OCI-LY7 (cell line): Measurements from ENCODE around the gene ACOT12. TPM values are rescaled to one million over a fixed set of nuclear protein-coding genes. Genes with fewer than 3 reads are reported as not detected.

Source experiments
- BruUV-seq: library from RNA; stranded (reverse); fragments of 400-500 nt; replicated peaks from 2 replicates; lab custom pipeline; 2021; lab: Mats Ljungman, UMichigan
- CTCF ChIA-PET: fragments of 300-600 bp; sonication (Branson Sonifier 250); formaldehyde crosslinking; loops from one replicate; lab custom pipeline; 2022; ENCODE audit warnings: antibody characterized with exemption; ENCODE audit not compliant: unreplicated experiment; lab: Charles Lee
- POLR2A ChIA-PET: fragments of 300-600 bp; sonication (Branson Sonifier 250); formaldehyde crosslinking; loops from one replicate; lab custom pipeline; 2022; ENCODE audit warnings: antibody characterized with exemption; lab: Charles Lee
- DNase-seq: peaks from one replicate; pipeline ENCODE4 v3.0.0-alpha.2; 2015; ENCODE audit warnings: low spot score
- H2AFZ ChIP-seq: fragments of 200-600 bp; sonication (generic), shearing (Covaris generic); 2 replicates; pipeline ENCODE4 v1.6.1; 2014; ENCODE audit warnings: mild to moderate bottlenecking, antibody characterized with exemption, low read length, moderate library complexity
- H3K27ac ChIP-seq: fragments of 200-600 bp; sonication (generic); 2 replicates; pipeline ENCODE4 v1.5.1; 2014; ENCODE audit warnings: mixed run types, low read depth, mild to moderate bottlenecking, moderate library complexity, low read length, inconsistent platforms; ENCODE audit not compliant: poor library complexity, severe bottlenecking
- H3K36me3 ChIP-seq: fragments of 200-600 bp; sonication (generic); 2 replicates; pipeline ENCODE4 v1.6.1; 2014; ENCODE audit warnings: mild to moderate bottlenecking, antibody characterized with exemption, low read length, moderate library complexity, mixed read lengths; ENCODE audit not compliant: insufficient read depth
- H3K4me1 ChIP-seq: fragments of 200-600 bp; sonication (generic); 2 replicates; pipeline ENCODE4 v1.5.1; 2014; ENCODE audit warnings: mild to moderate bottlenecking, low read length; ENCODE audit not compliant: insufficient read depth, poor library complexity, severe bottlenecking
- H3K4me2 ChIP-seq: fragments of 200-600 bp; sonication (generic); 2 replicates; pipeline ENCODE4 v1.6.1; 2014; ENCODE audit warnings: mild to moderate bottlenecking, low read length
- H3K4me3 ChIP-seq: fragments of 200-600 bp; sonication (generic); 2 replicates; pipeline ENCODE4 v1.5.1; 2014; ENCODE audit warnings: mild to moderate bottlenecking, low read depth, low read length; ENCODE audit not compliant: poor library complexity, severe bottlenecking
- H3K79me2 ChIP-seq: fragments of 200-600 bp; sonication (generic); 2 replicates; pipeline ENCODE4 v1.6.1; 2016; ENCODE audit warnings: low read depth, mild to moderate bottlenecking, low read length, moderate library complexity, mixed read lengths; ENCODE audit not compliant: insufficient read depth
- H3K9me2 ChIP-seq: fragments of 200-600 bp; sonication (generic); 2 replicates; pipeline ENCODE4 v1.6.1; 2016; ENCODE audit warnings: mild to moderate bottlenecking, low read length, mixed read lengths; ENCODE audit not compliant: insufficient read depth
- H3K9me3 ChIP-seq: fragments of 200-600 bp; sonication (generic); 2 replicates; pipeline ENCODE4 v1.6.1; 2014; ENCODE audit warnings: mild to moderate bottlenecking, mixed run types, low read length, mixed read lengths
- H4K20me1 ChIP-seq: fragments of 200-600 bp; sonication (generic); 2 replicates; pipeline ENCODE4 v1.6.1; 2014; ENCODE audit warnings: mild to moderate bottlenecking, antibody characterized with exemption, low read length, moderate library complexity, mixed read lengths; ENCODE audit not compliant: insufficient read depth
- EZH2phosphoT487 ChIP-seq: fragments of 200-600 bp; sonication (generic); IDR thresholded peaks from 2 replicates; pipeline ENCODE4 v1.6.1; 2018; ENCODE audit warnings: low read depth, borderline replicate concordance, mild to moderate bottlenecking, mixed run types, antibody characterized with exemption, low read length, moderate library complexity, mixed read lengths
- intact Hi-C: fragments of 100-400 bp; cut with micrococcal nuclease; formaldehyde crosslinking; loops from one replicate; pipeline ENCODE4 v1.10.0; 2022; ENCODE audit not compliant: unreplicated experiment
- total RNA-seq, 2 experiments: library from RNA; depleted of rRNA in 1 of 2; stranded (reverse); fragments of >200 nt in 1 of 2; shearing (Covaris generic) in 1 of 2; gene quantifications; 2 replicates each; pipeline ENCODE4 v1.2.3, GENCODE V29; 2014 to 2022
- TF ChIP-seq, protein P1 (sequence below): fragments of 200-600 bp; sonication (generic); conservative IDR thresholded peaks from 2 replicates; pipeline ENCODE4 v1.5.1; 2014; ENCODE audit warnings: mild to moderate bottlenecking, antibody characterized with exemption, low read length, moderate library complexity, mixed read lengths

Gene ACOT12
- total RNA-seq, 2 experiments from 2014 or later: 0.27 to 0.35 TPM

DNA sequence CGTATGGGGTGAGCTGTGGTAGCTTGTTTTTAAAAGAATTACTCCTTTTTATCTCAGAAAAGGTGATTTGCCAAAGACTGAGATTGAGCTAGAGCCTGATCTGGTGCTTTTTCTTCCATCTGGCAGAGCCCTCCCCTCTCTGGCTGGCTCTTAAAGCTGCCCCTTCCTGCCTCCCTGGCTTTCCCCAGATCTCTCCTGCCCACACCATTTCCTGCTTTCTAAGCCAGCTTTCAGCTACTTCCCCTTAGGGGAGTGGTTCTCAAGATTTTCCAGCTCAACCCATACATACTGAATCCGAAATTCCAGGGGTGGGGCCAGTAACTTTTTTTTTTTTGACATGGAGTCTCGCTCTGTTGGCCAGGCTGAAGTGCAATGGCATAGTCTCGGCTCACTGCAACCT is 4.8 kb upstream of the ACOT12 start:
- Histone ChIP-seq H3K27ac (no peak overlapping the region), H3K79me2 (no peaks in the 10 kb centered on the region), H3K4me3 (no peak overlapping the region), H3K9me3 (no peaks in the 10 kb centered on the region), H3K4me2 (no peak overlapping the region), H3K36me3 (no peaks in the 10 kb centered on the region), H3K4me1 (no peaks in the 10 kb centered on the region), H3K9me2 (no peaks in the 10 kb centered on the region), H4K20me1 (no peaks in the 10 kb centered on the region), H2AFZ (no peak overlapping the region)
- no peak for DNase-seq
- no peak for TF ChIP-seq EZH2phosphoT487
- TF ChIP-seq, protein P1, sequence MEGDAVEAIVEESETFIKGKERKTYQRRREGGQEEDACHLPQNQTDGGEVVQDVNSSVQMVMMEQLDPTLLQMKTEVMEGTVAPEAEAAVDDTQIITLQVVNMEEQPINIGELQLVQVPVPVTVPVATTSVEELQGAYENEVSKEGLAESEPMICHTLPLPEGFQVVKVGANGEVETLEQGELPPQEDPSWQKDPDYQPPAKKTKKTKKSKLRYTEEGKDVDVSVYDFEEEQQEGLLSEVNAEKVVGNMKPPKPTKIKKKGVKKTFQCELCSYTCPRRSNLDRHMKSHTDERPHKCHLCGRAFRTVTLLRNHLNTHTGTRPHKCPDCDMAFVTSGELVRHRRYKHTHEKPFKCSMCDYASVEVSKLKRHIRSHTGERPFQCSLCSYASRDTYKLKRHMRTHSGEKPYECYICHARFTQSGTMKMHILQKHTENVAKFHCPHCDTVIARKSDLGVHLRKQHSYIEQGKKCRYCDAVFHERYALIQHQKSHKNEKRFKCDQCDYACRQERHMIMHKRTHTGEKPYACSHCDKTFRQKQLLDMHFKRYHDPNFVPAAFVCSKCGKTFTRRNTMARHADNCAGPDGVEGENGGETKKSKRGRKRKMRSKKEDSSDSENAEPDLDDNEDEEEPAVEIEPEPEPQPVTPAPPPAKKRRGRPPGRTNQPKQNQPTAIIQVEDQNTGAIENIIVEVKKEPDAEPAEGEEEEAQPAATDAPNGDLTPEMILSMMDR: no peak
- ChIA-PET POLR2A (interaction anchor here (0.5 kb wide), 1 partner anchor 150 kb away, joined by 6 read pairs; no protein-coding TSS in a partner anchor), CTCF (no interaction called here)
- intact Hi-C loops: no loop called here
- BruUV-seq: no TSS peak

GRCh38 chr5:81397176-81397575 is 3.2 kb upstream of the ACOT12 start:
- CTCF ChIA-PET: no interaction called here
- Histone ChIP-seq H3K4me3 (no peak overlapping the region), H3K36me3 (no peaks in the 10 kb centered on the region), H3K4me2 (no peak overlapping the region), H2AFZ (no peak overlapping the region), H3K9me3 (no peaks in the 10 kb centered on the region), H3K27ac (no peak overlapping the region), H3K4me1 (no peaks in the 10 kb centered on the region), H3K9me2 (no peaks in the 10 kb centered on the region), H3K79me2 (no peaks in the 10 kb centered on the region), H4K20me1 (no peaks in the 10 kb centered on the region)
- BruUV-seq: no TSS peak
- no peak for DNase-seq
- POLR2A ChIA-PET: no interaction called here
- TF ChIP-seq, protein P1: no peak
- no peak for TF ChIP-seq EZH2phosphoT487
- intact Hi-C loops: no loop called here

- no peaks in the 10 kb centered on the region for H4K20me1 ChIP-seq
- BruUV-seq: no TSS peak
- no peaks in the 10 kb centered on the region for H3K36me3 ChIP-seq
- POLR2A ChIA-PET: interaction anchor here (0.6 to 1.1 kb wide), 4 partner anchors 12 to 876 kb away, joined by 3 to 5 read pairs (median 4); no protein-coding TSS in a partner anchor
- no peak overlapping the region for H3K4me3 ChIP-seq
- intact Hi-C loops: no loop called here
- H3K4me2 ChIP-seq: no peak overlapping the region
- H3K4me1 ChIP-seq: no peaks in the 10 kb centered on the region
- TF ChIP-seq EZH2phosphoT487: no peak
- TF ChIP-seq, protein P1: no peak
- no peaks in the 10 kb centered on the region for H3K9me3 ChIP-seq
- no peak overlapping the region for H2AFZ ChIP-seq
- CTCF ChIA-PET: no interaction called here
- no peaks in the 10 kb centered on the region for H3K9me2 ChIP-seq
- DNase-seq: no peak
- H3K79me2 ChIP-seq: no peaks in the 10 kb centered on the region
- no peak overlapping the region for H3K27ac ChIP-seq
These were observed 1.3 kb upstream of the ACOT12 start for GRCh38 chr5:81395262-81395661.
